ENCODE data around the gene SLC26A9.

DNA sequence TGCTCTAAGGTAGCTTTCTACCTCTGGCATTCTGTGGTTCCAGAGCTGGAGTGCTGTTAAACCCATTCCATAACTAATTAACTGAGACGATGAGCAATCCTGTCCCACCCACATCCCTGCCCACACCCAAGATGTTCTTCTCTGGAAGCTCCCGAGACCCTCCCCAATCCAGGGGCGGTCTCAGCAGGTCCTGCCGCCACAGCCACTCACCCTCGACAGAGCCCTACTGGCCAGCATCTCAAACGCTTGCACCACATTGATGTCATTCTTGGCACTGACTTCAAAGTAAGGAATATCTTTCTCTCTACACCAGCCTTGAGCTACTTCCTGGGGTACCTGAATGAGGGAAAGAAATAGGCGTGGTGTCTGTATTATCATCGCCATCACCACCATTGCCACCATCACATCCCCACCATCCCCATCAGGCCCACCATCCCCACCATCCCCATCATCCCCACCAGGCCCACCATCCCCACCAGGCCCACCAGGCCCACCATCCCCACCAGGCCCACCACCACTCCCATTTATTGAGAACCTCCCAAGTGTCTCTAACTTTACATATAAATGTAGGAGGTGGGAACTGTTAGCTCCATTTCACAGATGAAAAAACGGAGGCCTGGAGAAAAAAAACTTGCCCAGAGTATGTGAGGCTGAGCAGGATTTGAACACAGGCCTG is 42.2 kb upstream of the SLC26A9 start:
- no peak for TF ChIP-seq POLR2A (IDR thresholded peaks at IDR 0.05; ENCODE audit: low read depth, low read length)
- TF ChIP-seq GABPA (IDR thresholded peaks at IDR 0.05; ENCODE audit: low read depth), result no peak
- TF ChIP-seq, protein P1, sequence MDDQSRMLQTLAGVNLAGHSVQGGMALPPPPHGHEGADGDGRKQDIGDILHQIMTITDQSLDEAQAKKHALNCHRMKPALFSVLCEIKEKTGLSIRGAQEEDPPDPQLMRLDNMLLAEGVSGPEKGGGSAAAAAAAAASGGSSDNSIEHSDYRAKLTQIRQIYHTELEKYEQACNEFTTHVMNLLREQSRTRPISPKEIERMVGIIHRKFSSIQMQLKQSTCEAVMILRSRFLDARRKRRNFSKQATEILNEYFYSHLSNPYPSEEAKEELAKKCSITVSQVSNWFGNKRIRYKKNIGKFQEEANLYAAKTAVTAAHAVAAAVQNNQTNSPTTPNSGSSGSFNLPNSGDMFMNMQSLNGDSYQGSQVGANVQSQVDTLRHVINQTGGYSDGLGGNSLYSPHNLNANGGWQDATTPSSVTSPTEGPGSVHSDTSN (IDR thresholded peaks at IDR 0.05; ENCODE audit: insufficient replicate concordance, low read depth, low read length), result no peak
- no peak for TF ChIP-seq RCOR1 (conservative IDR thresholded peaks at IDR 0.05; ENCODE audit: low read depth, low read length)
- TF ChIP-seq, protein P2, sequence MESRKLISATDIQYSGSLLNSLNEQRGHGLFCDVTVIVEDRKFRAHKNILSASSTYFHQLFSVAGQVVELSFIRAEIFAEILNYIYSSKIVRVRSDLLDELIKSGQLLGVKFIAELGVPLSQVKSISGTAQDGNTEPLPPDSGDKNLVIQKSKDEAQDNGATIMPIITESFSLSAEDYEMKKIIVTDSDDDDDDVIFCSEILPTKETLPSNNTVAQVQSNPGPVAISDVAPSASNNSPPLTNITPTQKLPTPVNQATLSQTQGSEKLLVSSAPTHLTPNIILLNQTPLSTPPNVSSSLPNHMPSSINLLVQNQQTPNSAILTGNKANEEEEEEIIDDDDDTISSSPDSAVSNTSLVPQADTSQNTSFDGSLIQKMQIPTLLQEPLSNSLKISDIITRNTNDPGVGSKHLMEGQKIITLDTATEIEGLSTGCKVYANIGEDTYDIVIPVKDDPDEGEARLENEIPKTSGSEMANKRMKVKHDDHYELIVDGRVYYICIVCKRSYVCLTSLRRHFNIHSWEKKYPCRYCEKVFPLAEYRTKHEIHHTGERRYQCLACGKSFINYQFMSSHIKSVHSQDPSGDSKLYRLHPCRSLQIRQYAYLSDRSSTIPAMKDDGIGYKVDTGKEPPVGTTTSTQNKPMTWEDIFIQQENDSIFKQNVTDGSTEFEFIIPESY (IDR thresholded peaks at IDR 0.05), result no peak
- TF ChIP-seq SMC3 (IDR thresholded peaks at IDR 0.05; ENCODE audit: borderline replicate concordance, low read length), result no peak
- TF ChIP-seq, protein P3, sequence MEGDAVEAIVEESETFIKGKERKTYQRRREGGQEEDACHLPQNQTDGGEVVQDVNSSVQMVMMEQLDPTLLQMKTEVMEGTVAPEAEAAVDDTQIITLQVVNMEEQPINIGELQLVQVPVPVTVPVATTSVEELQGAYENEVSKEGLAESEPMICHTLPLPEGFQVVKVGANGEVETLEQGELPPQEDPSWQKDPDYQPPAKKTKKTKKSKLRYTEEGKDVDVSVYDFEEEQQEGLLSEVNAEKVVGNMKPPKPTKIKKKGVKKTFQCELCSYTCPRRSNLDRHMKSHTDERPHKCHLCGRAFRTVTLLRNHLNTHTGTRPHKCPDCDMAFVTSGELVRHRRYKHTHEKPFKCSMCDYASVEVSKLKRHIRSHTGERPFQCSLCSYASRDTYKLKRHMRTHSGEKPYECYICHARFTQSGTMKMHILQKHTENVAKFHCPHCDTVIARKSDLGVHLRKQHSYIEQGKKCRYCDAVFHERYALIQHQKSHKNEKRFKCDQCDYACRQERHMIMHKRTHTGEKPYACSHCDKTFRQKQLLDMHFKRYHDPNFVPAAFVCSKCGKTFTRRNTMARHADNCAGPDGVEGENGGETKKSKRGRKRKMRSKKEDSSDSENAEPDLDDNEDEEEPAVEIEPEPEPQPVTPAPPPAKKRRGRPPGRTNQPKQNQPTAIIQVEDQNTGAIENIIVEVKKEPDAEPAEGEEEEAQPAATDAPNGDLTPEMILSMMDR (IDR thresholded peaks at IDR 0.05 in 2 of 3, conservative IDR thresholded peaks at IDR 0.05 in 1 of 3; ENCODE audit: control insufficient read depth in 2 of 3, extremely low read depth in 1 of 3, insufficient read depth in 1 of 3, low read depth in 3 of 3, low read length in 3 of 3), result no peak
- TF ChIP-seq RB1 (IDR thresholded peaks at IDR 0.05; ENCODE audit: borderline replicate concordance), result no peak
- TF ChIP-seq LARP7 (IDR thresholded peaks at IDR 0.05), result no peak
- TF ChIP-seq, protein P4, sequence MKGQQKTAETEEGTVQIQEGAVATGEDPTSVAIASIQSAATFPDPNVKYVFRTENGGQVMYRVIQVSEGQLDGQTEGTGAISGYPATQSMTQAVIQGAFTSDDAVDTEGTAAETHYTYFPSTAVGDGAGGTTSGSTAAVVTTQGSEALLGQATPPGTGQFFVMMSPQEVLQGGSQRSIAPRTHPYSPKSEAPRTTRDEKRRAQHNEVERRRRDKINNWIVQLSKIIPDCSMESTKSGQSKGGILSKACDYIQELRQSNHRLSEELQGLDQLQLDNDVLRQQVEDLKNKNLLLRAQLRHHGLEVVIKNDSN (IDR thresholded peaks at IDR 0.05; ENCODE audit: borderline replicate concordance, extremely low read length, insufficient read depth, low read depth, low read length), result no peak
- TF ChIP-seq, protein P5, sequence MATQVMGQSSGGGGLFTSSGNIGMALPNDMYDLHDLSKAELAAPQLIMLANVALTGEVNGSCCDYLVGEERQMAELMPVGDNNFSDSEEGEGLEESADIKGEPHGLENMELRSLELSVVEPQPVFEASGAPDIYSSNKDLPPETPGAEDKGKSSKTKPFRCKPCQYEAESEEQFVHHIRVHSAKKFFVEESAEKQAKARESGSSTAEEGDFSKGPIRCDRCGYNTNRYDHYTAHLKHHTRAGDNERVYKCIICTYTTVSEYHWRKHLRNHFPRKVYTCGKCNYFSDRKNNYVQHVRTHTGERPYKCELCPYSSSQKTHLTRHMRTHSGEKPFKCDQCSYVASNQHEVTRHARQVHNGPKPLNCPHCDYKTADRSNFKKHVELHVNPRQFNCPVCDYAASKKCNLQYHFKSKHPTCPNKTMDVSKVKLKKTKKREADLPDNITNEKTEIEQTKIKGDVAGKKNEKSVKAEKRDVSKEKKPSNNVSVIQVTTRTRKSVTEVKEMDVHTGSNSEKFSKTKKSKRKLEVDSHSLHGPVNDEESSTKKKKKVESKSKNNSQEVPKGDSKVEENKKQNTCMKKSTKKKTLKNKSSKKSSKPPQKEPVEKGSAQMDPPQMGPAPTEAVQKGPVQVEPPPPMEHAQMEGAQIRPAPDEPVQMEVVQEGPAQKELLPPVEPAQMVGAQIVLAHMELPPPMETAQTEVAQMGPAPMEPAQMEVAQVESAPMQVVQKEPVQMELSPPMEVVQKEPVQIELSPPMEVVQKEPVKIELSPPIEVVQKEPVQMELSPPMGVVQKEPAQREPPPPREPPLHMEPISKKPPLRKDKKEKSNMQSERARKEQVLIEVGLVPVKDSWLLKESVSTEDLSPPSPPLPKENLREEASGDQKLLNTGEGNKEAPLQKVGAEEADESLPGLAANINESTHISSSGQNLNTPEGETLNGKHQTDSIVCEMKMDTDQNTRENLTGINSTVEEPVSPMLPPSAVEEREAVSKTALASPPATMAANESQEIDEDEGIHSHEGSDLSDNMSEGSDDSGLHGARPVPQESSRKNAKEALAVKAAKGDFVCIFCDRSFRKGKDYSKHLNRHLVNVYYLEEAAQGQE (IDR thresholded peaks at IDR 0.05; ENCODE audit: low read depth, low read length), result no peak
- TF ChIP-seq, protein P6, sequence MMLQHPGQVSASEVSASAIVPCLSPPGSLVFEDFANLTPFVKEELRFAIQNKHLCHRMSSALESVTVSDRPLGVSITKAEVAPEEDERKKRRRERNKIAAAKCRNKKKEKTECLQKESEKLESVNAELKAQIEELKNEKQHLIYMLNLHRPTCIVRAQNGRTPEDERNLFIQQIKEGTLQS (IDR thresholded peaks at IDR 0.05; ENCODE audit: borderline replicate concordance, extremely low read depth, low read depth, low read length), result no peak
